ENCODE data around the gene ATL3.
"Not testable (repeated sequence)": the region's sequence is repeated elsewhere in the genome, so short reads cannot be mapped to it uniquely, and the experiment has no call there.

Gene ATL3

DNA sequence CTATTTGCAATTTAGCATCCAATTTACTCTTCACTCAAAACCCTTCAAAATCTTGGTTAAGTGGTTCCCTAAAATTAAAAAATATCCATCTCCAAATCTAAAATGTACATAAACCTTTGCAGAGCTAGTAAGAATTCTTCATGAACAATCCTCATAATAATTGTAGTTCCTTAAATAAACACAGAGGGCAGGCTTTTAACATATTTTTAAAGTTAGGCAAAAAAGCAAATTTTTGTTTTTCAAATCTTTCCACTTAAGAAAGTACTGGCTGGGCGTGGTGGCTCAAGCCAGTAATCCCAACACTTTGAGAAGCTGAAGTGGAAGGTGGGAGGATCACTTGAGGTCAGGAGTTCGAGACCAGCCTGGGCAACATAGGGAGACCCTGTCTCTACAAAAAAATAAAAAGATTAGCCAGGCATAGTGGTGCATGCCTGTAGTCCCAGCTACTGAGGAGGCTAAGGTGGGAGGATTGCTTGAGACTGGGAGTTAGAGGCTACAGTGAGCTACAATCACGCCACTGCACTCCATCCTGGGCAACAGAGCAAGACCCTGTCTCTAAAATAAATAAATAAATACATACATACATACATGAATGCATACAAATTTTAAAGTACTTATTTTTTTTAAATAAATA lies 31.9 kb downstream of the ATL3 start:
- in situ Hi-C loops (cut with HindIII; ENCODE audit: low pct_ligation_motif_present, low pct_unique_long_range_greater_than_20kb, low sequenced_read_pairs): no loop called here
- peak; percentile 36 for DNase-seq

- in situ Hi-C loops (cut with HindIII; ENCODE audit: low pct_ligation_motif_present, low pct_unique_long_range_greater_than_20kb, low sequenced_read_pairs); DNase-seq: not testable (repeated sequence)
Measured at GRCh38 chr11:63638436-63638835, 32.7 kb downstream of the ATL3 start.

DNA sequence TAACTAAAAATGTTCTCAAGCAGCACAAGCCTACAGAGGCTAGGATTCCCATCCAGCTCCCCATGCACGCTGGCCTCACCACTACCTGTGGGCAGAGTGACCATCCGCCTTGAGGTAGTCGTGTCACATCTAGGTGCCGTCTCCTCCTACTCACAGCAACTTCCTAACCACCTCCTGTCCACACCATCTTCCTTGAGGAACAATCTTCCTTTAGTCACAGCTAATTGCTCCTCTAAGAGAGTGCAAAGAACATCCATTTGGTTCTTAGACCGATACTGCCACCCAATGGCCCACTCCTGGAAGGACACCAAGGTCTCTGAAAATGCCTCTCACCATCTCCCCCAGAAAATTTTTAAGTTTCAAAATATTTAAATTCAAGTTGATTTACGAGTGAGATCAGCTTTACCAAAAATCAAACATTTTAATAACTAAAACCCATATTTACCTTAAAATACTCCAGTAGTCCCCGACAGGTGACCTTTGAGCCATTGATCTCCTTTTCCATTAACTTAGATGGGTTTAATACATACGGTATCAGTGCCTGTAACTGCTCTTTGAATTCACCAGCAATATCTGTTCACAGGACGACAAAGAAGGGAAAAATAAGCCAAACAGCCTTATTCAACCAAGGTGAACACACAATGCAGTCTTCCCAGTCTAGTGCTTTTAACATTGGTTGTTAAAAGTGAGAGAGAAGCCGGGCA lies 35.3 kb downstream of the ATL3 start:
- DNase-seq: peak; percentile 66

DNA sequence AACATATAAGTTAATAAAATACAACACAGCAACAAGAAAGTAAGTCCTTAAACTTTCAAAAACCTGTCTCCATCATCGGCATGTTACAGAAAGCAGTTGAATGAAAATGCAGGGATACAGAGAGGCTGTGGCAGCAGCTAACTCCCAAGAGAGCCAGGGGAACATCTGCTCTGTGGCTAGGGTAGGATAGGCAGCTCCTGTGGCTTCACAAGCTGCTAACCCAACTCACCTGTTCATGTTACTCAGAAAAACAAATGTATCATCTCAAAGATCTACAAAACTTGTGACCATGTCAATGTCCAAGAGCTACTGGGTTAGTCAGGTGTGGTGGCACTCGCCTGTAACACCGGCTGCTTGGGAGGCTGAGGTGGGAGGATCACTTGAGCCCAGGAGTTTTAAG lies 41.8 kb downstream of the ATL3 start:
- in situ Hi-C loops (cut with HindIII; ENCODE audit: low pct_ligation_motif_present, low pct_unique_long_range_greater_than_20kb, low sequenced_read_pairs): no loop called here
- no peak for DNase-seq

More for the DNA sequence above, 35.3 kb downstream of the ATL3 start:
- in situ Hi-C loops (cut with HindIII; ENCODE audit: low pct_ligation_motif_present, low pct_unique_long_range_greater_than_20kb, low sequenced_read_pairs): no loop called here

GRCh38 chr11:63623513-63624140 lies 47.5 kb downstream of the ATL3 start:
- in situ Hi-C loops (cut with HindIII; ENCODE audit: low pct_ligation_motif_present, low pct_unique_long_range_greater_than_20kb, low sequenced_read_pairs): no loop called here
- no peak for DNase-seq

DNA sequence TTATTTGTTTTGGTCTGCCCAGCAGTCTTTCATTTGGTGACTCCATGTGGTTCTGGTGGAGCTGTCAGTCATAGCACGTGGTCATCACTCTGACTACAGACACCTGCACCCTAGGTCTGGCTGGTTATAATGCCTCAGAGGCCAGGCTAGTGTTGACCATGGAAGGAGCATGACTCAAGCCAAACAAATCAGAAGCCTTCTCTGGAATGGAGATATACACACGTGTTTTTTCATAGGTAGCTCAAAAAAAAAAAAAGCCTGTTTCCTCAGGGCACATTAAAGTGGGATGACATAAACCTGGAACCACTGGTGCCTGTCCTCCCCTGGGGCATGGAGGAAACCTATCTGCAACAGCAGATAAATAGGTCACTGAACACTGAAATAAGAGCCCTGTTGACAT lies 48.9 kb downstream of the ATL3 start:
- DNase-seq: no peak
- in situ Hi-C loops (cut with HindIII; ENCODE audit: low pct_ligation_motif_present, low pct_unique_long_range_greater_than_20kb, low sequenced_read_pairs): no loop called here

- no peak for DNase-seq
- in situ Hi-C loops (cut with HindIII; ENCODE audit: low pct_ligation_motif_present, low pct_unique_long_range_greater_than_20kb, low sequenced_read_pairs): no loop called here
Measured at GRCh38 chr11:63621071-63621470, 50.1 kb downstream of the ATL3 start.

DNA sequence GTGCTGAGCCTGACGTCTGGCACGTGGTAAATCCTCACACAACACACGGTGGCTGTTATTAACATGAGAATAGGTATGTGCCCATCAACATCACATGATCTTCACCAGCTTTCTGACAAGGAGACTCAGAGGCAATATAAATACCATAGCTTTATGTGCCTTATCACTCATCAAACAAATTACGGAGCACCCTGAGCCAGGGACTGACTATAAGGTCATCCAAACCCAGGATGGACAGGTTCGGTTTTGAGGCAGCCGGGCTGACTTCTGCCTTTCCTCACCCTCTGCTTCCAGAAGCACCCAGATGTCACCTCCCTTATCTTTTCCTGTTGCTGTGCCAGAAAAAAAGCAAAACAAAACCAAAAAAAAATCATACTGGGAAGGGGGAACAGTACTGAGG lies 51.2 kb downstream of the ATL3 start:
- in situ Hi-C loops (cut with HindIII; ENCODE audit: low pct_ligation_motif_present, low pct_unique_long_range_greater_than_20kb, low sequenced_read_pairs): no loop called here
- no peak for DNase-seq

GRCh38 chr11:63617686-63618085 lies 53.5 kb downstream of the ATL3 start:
- DNase-seq; in situ Hi-C loops (cut with HindIII; ENCODE audit: low pct_ligation_motif_present, low pct_unique_long_range_greater_than_20kb, low sequenced_read_pairs): not testable (repeated sequence)

GRCh38 chr11:63616953-63617352 lies 54.2 kb downstream of the ATL3 start:
- no peak for DNase-seq
- in situ Hi-C loops (cut with HindIII; ENCODE audit: low pct_ligation_motif_present, low pct_unique_long_range_greater_than_20kb, low sequenced_read_pairs): no loop called here

DNA sequence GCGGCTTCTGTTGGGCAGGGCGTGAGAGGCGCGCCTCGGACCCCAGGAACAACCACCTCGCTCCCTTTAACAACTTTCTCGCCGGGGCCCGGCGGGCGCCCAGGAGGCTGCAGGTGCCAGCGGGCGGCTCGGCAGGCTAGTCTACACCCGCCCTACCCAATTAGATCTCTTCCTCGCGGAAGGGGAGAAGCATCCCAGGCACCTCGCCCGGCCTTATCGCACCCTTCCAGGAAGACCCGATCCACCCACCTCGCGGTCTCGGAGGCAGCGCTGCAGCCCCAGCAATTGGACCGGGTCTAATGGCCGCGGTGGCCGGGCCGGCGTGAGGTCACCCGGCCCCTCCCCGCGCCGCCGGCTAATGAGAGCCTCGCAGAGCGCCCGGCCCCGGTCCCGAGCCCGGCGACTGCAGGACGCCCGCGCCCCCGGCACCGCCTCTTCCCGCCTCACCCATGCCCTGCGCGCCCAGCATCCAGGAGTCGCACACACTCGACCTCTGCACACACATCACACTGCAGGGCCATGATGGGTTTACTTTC lies 57.0 kb downstream of the ATL3 start, which contains the start of gene PLAAT3:
Gene PLAAT3, minus strand, starts transcription at position 298 of the 536 bp plus-strand sequence. CDS start 419 bp downstream, outside the sequence.
- in situ Hi-C loops (cut with HindIII; ENCODE audit: low pct_ligation_motif_present, low pct_unique_long_range_greater_than_20kb, low sequenced_read_pairs): no loop called here
- DNase-seq: peak; percentile 83

- in situ Hi-C loops (cut with HindIII; ENCODE audit: low pct_ligation_motif_present, low pct_unique_long_range_greater_than_20kb, low sequenced_read_pairs): no loop called here
- peak; percentile 55 for DNase-seq
Measured at GRCh38 chr11:63613517-63614135, 57.5 kb downstream of the ATL3 start.

DNA sequence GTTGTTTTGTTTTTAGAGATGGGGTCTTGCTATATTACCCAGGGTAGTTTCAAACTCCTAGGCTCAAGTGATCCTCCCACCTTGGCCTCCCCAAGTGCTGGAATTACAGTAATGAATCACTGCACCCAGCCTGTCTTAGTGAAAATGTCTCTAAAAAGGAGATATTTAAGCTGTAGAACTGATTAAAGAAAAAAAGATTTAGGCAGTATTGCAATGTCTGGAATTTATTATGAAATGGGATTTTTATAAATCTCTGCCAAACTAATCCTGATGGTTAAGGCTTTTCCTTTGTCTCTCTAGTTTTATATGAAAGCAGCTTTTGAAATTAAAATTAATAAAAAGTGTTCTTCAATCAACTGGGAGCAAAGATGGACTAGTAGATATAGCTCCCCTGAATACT lies 59.0 kb downstream of the ATL3 start:
- in situ Hi-C loops (cut with HindIII; ENCODE audit: low pct_ligation_motif_present, low pct_unique_long_range_greater_than_20kb, low sequenced_read_pairs): no loop called here
- no peak for DNase-seq

DNA sequence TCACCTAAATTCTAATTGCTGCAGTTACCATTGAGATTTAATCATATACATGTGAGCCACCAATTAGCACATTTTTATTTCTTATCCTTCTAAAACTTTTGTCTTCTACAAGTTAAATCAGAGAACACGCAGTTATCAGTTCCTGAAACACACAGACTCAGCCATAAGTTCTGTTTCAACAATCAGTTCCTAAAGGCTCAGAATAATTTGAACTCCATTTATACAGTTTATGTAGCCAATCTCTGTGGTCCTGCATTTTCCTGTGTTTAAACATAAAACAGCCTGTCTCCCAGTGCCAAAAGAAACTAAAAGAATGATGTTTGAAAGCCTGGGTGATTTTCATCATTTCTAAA lies 59.8 kb downstream of the ATL3 start:
- in situ Hi-C loops (cut with HindIII; ENCODE audit: low pct_ligation_motif_present, low pct_unique_long_range_greater_than_20kb, low sequenced_read_pairs): no loop called here
- DNase-seq: no peak

DNA sequence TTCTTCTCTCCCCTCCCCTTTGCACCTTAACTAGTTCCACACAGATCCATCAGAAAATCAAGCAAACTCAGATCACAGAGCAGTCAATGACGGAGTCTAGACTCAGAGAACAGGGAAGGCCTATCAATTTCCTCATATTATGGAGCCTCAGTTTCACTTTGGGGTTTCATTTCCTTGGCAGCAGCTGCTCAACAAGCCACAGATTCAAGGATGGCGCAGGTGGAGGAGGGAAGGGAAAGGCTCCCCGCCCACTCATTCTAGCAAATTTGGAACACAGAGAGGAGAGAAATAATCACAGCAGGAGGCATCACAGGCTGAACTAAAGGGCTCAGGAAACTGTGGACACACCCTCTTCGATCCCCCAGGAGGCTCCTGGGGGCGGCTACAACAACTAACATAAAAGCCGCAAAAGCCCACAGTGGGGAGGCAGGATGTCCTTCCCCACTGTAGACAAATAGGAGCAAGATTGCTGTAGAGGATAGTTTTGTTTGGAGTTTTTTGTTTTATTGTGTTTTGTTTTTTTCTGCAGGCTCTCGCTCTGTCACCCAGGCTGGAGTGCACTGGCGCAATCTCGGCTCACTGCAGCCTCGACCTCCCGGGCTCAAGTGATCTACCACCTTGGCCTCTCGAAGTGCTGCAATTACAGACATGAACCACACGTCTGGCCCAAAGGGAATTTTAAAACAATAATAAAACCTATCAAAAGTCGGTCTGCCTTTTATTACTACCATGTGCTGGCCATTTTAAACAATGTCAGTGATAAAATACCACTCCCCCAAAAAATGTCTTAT lies 60.4 kb downstream of the ATL3 start:
- in situ Hi-C loops (cut with HindIII; ENCODE audit: low pct_ligation_motif_present, low pct_unique_long_range_greater_than_20kb, low sequenced_read_pairs): no loop called here
- DNase-seq: peak; percentile 16

- DNase-seq: peak; percentile 37
- in situ Hi-C loops (cut with HindIII; ENCODE audit: low pct_ligation_motif_present, low pct_unique_long_range_greater_than_20kb, low sequenced_read_pairs): no loop called here
Measured at GRCh38 chr11:63609971-63610580, 61.1 kb downstream of the ATL3 start.

- DNase-seq: no peak
- in situ Hi-C loops (cut with HindIII; ENCODE audit: low pct_ligation_motif_present, low pct_unique_long_range_greater_than_20kb, low sequenced_read_pairs): no loop called here
Measured at GRCh38 chr11:63609536-63609935, 61.6 kb downstream of the ATL3 start.

Measured in ACHN (cell line).